H9 (cell line): ENCODE measurements around the gene PCDH9. TPM values are rescaled to one million over a fixed set of nuclear protein-coding genes. Genes with fewer than 3 reads are reported as not detected.

Experiments
- DNase-seq: peaks from one replicate; pipeline ENCODE4 v3.0.0-alpha.2; 2017
- H2AFZ ChIP-seq: one replicate; pipeline ENCODE4 v1.6.1; 2013; ENCODE audit warnings: mild to moderate bottlenecking, low read length, control low read depth, moderate library complexity
- H2AK5ac ChIP-seq: 2 replicates; pipeline ENCODE4 v1.6.1; 2013; ENCODE audit warnings: low read length, control low read depth, mixed read lengths; ENCODE audit not compliant: insufficient read length
- H2BK120ac ChIP-seq: one replicate; pipeline ENCODE4 v1.6.1; 2013; ENCODE audit warnings: low read depth, mild to moderate bottlenecking, low read length, control low read depth, inconsistent platforms; ENCODE audit not compliant: poor library complexity, severe bottlenecking
- H2BK12ac ChIP-seq: 2 replicates; pipeline ENCODE4 v1.6.1; 2013; ENCODE audit warnings: low read length, control low read depth, mixed read lengths, low read depth; ENCODE audit not compliant: insufficient read length
- H2BK15ac ChIP-seq: 2 replicates; pipeline ENCODE4 v1.6.1; 2013; ENCODE audit warnings: low read depth, low read length, control low read depth
- H2BK20ac ChIP-seq: one replicate; pipeline ENCODE4 v1.6.1; 2013; ENCODE audit warnings: low read depth, mild to moderate bottlenecking, low read length, control low read depth, inconsistent platforms; ENCODE audit not compliant: poor library complexity, severe bottlenecking
- H2BK5ac ChIP-seq: 2 replicates; pipeline ENCODE4 v1.6.1; 2013; ENCODE audit warnings: low read length, control low read depth, mixed read lengths; ENCODE audit not compliant: insufficient read length
- H3K14ac ChIP-seq: 2 replicates; pipeline ENCODE4 v1.6.1; 2013; ENCODE audit warnings: low read length, control low read depth; ENCODE audit not compliant: insufficient read depth
- H3K18ac ChIP-seq: 2 replicates; pipeline ENCODE4 v1.6.1; 2013; ENCODE audit warnings: low read depth, mild to moderate bottlenecking, mixed read lengths, low read length, control low read depth; ENCODE audit not compliant: insufficient read length
- H3K23ac ChIP-seq: 2 replicates; pipeline ENCODE4 v1.6.1; 2013; ENCODE audit warnings: low read length, control low read depth, mixed read lengths, low read depth; ENCODE audit not compliant: insufficient read length
- H3K23me2 ChIP-seq: 2 replicates; pipeline ENCODE4 v1.6.1; 2013; ENCODE audit warnings: low read depth, mild to moderate bottlenecking, mixed read lengths, low read length, control low read depth; ENCODE audit not compliant: insufficient read length, poor library complexity, severe bottlenecking
- H3K27ac ChIP-seq: 2 replicates; pipeline ENCODE4 v1.5.1; 2013; ENCODE audit warnings: low read length, control low read depth, mixed read lengths, low read depth; ENCODE audit not compliant: insufficient read length
- H3K27me3 ChIP-seq: 2 replicates; pipeline ENCODE4 v1.6.1; 2013; ENCODE audit warnings: low read length, control low read depth, inconsistent platforms; ENCODE audit not compliant: insufficient read depth
- H3K4ac ChIP-seq: 2 replicates; pipeline ENCODE4 v1.6.1; 2013; ENCODE audit warnings: low read depth, mild to moderate bottlenecking, control low read depth, inconsistent platforms, low read length, moderate library complexity
- H3K4me1 ChIP-seq: 2 replicates; pipeline ENCODE4 v1.6.1; 2013; ENCODE audit warnings: low read length, control low read depth, inconsistent platforms; ENCODE audit not compliant: insufficient read depth
- H3K4me2 ChIP-seq: 2 replicates; pipeline ENCODE4 v1.6.1; 2013; ENCODE audit warnings: low read length, control low read depth, mixed read lengths; ENCODE audit not compliant: insufficient read length, insufficient read depth
- H3K56ac ChIP-seq: 2 replicates; pipeline ENCODE4 v1.6.1; 2013; ENCODE audit warnings: low read depth, mild to moderate bottlenecking, mixed read lengths, low read length, control low read depth; ENCODE audit not compliant: insufficient read length
- H3K79me1 ChIP-seq: 2 replicates; pipeline ENCODE4 v1.6.1; 2013; ENCODE audit warnings: low read depth, mild to moderate bottlenecking, moderate library complexity, low read length, control low read depth, inconsistent platforms; ENCODE audit not compliant: insufficient read depth, poor library complexity, severe bottlenecking
- H3K79me2 ChIP-seq: 2 replicates; pipeline ENCODE4 v1.6.1; 2013; ENCODE audit warnings: low read length, control low read depth, inconsistent platforms; ENCODE audit not compliant: insufficient read depth
- H3K9ac ChIP-seq: 2 replicates; pipeline ENCODE4 v1.6.1; 2013; ENCODE audit warnings: low read length, control low read depth, mixed read lengths; ENCODE audit not compliant: insufficient read length; ENCODE audit errors: extremely low read depth
- H3K9me3 ChIP-seq: one replicate; pipeline ENCODE4 v1.6.1; 2013; ENCODE audit warnings: low read depth, low read length, inconsistent platforms; ENCODE audit not compliant: control insufficient read depth
- H3T11ph ChIP-seq: one replicate; pipeline ENCODE4 v1.6.1; 2013; ENCODE audit warnings: mild to moderate bottlenecking, low read length, control low read depth, inconsistent platforms
- H4K20me1 ChIP-seq: one replicate; pipeline ENCODE4 v1.6.1; 2013; ENCODE audit not compliant: control insufficient read depth, insufficient read length, insufficient read depth
- H4K5ac ChIP-seq: 2 replicates; pipeline ENCODE4 v1.6.1; 2013; ENCODE audit warnings: low read depth, mild to moderate bottlenecking, mixed read lengths, low read length, control low read depth; ENCODE audit not compliant: insufficient read length
- H4K8ac ChIP-seq: replicated peaks from 2 replicates; pipeline ENCODE4 v1.6.1; 2013; ENCODE audit warnings: low read length, control low read depth, mixed read lengths, low read depth; ENCODE audit not compliant: insufficient read length
- H4K91ac ChIP-seq: 2 replicates; pipeline ENCODE4 v1.6.1; 2013; ENCODE audit warnings: low read depth, mild to moderate bottlenecking, moderate library complexity, mixed read lengths, low read length, control low read depth; ENCODE audit not compliant: insufficient read length
- H3K27ac Mint-ChIP-seq, 3 experiments: 2 replicates in 2 of 3; 3 replicates in 1 of 3; pipeline ENCODE4 v1.8.0; 2020 to 2021; ENCODE audit warnings: mixed read lengths in 3 of 3, mild to moderate bottlenecking in 1 of 3, moderate library complexity in 1 of 3
- H3K27me3 Mint-ChIP-seq: 2 replicates; pipeline ENCODE4 v1.8.0; 2021; ENCODE audit warnings: low read depth, mild to moderate bottlenecking, moderate library complexity, mixed read lengths
- H3K36me3 Mint-ChIP-seq, 3 experiments: 2 replicates in 2 of 3; 3 replicates in 1 of 3; pipeline ENCODE4 v1.8.0; 2020 to 2021; ENCODE audit warnings: low read depth in 3 of 3, mixed read lengths in 3 of 3; ENCODE audit not compliant: insufficient read depth in 1 of 3
- H3K4me1 Mint-ChIP-seq, 2 experiments: 2 replicates each; pipeline ENCODE4 v1.8.0; 2020; ENCODE audit warnings: mixed read lengths in 2 of 2
- H3K4me3 Mint-ChIP-seq, 2 experiments: 2 replicates in 1 of 2; 3 replicates in 1 of 2; pipeline ENCODE4 v1.8.0; 2020 to 2021; ENCODE audit warnings: mild to moderate bottlenecking in 2 of 2, mixed read lengths in 2 of 2, moderate library complexity in 1 of 2
- H3K9me3 Mint-ChIP-seq, 2 experiments: 2 replicates in 1 of 2; 3 replicates in 1 of 2; pipeline ENCODE4 v1.8.0; 2020; ENCODE audit warnings: mild to moderate bottlenecking in 2 of 2, mixed read lengths in 2 of 2, moderate library complexity in 1 of 2
- WGBS: extraction: QIAGEN DNeasy Blood & Tissue Kit; methylation state at CpG from one replicate; pipeline ENCODE4 v1.1.7; 2013; ENCODE audit warnings: missing lambda C conversion rate, low lambda C conversion rate, mixed read lengths; ENCODE audit not compliant: insufficient read length; ENCODE audit errors: extremely low coverage; 5-methylcytosine and 5-hydroxymethylcytosine counted together
- total RNA-seq: library from RNA; stranded (reverse); gene quantifications from 2 replicates; pipeline ENCODE4 v1.2.1, GENCODE V29; 2021
- TF ChIP-seq, protein P1 (sequence below): fragments of 200-600 bp; sonication (generic); conservative IDR thresholded peaks from 3 replicates; pipeline ENCODE4 v1.8.0; 2021; ENCODE audit warnings: antibody characterized with exemption, mild to moderate bottlenecking

The PCDH9 gene
- total RNA-seq, 1 experiment from 2014 or later, result 0.11 TPM

DNA sequence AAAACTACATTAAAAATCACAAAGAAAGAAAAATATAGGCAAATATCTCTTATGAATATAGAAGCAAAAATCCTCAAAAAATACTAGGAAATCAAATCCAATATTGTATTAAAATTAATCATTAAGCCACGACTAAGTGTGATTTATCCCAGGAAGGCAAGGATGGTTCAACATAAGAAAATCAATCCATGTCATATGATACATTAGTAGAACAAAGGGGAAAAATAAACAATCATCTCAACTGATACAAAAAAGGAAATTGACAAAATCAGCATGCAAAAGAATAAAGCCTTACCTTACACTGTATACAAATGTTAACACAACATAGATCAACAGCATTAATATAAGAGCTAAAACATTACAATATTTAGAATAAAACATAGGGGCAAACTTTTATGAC is 933.3 kb downstream of the PCDH9 start:
- WGBS, result no CpG with 5 or more reads among the region's 1 CpG
- H3K79me2 ChIP-seq, result no peaks in the 10 kb centered on the region
- no peak overlapping the region for H3K4me2 ChIP-seq
- no peak overlapping the region for H2AFZ ChIP-seq
- no peak overlapping the region for H3K27ac ChIP-seq
- no peak overlapping the region for H2BK12ac ChIP-seq
- no peak overlapping the region for H2AK5ac ChIP-seq
- no peaks in the 10 kb centered on the region for H4K20me1 ChIP-seq
- Mint-ChIP-seq H3K27me3 (no peaks in the 10 kb centered on the region), H3K27ac (no peak overlapping the region), H3K36me3 (peaks cover 0 to 14% (median 3%) of the 10 kb centered on the region in 3 experiments; a peak in 2 of 7 replicates), H3K4me3 (no peak overlapping the region), H3K4me1 (peaks cover 4% of the 10 kb centered on the region in 2 experiments; a peak in 3 of 4 replicates), H3K9me3 (peaks cover 11% of the 10 kb centered on the region in 2 experiments)
- H3K27me3 ChIP-seq, result no peaks in the 10 kb centered on the region
- no peak overlapping the region for H3K18ac ChIP-seq
- H4K91ac ChIP-seq, result no peak overlapping the region
- TF ChIP-seq, protein P1, sequence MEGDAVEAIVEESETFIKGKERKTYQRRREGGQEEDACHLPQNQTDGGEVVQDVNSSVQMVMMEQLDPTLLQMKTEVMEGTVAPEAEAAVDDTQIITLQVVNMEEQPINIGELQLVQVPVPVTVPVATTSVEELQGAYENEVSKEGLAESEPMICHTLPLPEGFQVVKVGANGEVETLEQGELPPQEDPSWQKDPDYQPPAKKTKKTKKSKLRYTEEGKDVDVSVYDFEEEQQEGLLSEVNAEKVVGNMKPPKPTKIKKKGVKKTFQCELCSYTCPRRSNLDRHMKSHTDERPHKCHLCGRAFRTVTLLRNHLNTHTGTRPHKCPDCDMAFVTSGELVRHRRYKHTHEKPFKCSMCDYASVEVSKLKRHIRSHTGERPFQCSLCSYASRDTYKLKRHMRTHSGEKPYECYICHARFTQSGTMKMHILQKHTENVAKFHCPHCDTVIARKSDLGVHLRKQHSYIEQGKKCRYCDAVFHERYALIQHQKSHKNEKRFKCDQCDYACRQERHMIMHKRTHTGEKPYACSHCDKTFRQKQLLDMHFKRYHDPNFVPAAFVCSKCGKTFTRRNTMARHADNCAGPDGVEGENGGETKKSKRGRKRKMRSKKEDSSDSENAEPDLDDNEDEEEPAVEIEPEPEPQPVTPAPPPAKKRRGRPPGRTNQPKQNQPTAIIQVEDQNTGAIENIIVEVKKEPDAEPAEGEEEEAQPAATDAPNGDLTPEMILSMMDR, result no peak
- no peak overlapping the region for H4K8ac ChIP-seq
- no peak overlapping the region for H3K4ac ChIP-seq
- no peaks in the 10 kb centered on the region for H3K4me1 ChIP-seq
- H3K9ac ChIP-seq, result no peak overlapping the region
- H3K23me2 ChIP-seq, result no peaks in the 10 kb centered on the region
- H2BK20ac ChIP-seq, result no peak overlapping the region
- no peak overlapping the region for H4K5ac ChIP-seq
- H3K79me1 ChIP-seq, result no peaks in the 10 kb centered on the region
- no peaks in the 10 kb centered on the region for H3K9me3 ChIP-seq
- no peak for DNase-seq
- H3K23ac ChIP-seq, result no peak overlapping the region
- no peak overlapping the region for H2BK120ac ChIP-seq
- H3K14ac ChIP-seq, result no peak overlapping the region
- no peak overlapping the region for H3T11ph ChIP-seq
- no peak overlapping the region for H3K56ac ChIP-seq
- no peak overlapping the region for H2BK15ac ChIP-seq
- H2BK5ac ChIP-seq, result no peak overlapping the region
